ENCODE measurements around the gene TSC2.

Gene TSC2

DNA sequence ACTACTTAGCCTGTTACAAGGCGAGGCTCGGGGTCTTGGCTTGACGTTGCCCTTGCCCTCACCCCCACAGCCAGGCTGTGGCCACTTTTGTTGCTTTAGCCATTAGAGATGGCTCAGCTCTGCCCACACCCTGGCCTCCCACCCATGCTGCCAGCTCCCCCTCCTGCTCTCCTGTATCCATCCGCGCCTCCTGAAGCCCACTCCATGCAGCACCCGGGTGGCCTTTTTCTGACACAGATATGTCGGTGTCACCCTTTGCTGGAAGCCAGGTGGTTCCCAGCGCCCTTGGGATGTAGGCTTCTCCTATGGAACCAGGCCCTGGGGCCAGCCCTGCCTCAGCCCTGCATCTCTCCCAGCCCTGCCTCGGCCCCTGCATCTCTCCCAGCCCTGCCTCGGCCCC is 9.7 kb downstream of the TSC2 start:
- TF ChIP-seq, protein P1, sequence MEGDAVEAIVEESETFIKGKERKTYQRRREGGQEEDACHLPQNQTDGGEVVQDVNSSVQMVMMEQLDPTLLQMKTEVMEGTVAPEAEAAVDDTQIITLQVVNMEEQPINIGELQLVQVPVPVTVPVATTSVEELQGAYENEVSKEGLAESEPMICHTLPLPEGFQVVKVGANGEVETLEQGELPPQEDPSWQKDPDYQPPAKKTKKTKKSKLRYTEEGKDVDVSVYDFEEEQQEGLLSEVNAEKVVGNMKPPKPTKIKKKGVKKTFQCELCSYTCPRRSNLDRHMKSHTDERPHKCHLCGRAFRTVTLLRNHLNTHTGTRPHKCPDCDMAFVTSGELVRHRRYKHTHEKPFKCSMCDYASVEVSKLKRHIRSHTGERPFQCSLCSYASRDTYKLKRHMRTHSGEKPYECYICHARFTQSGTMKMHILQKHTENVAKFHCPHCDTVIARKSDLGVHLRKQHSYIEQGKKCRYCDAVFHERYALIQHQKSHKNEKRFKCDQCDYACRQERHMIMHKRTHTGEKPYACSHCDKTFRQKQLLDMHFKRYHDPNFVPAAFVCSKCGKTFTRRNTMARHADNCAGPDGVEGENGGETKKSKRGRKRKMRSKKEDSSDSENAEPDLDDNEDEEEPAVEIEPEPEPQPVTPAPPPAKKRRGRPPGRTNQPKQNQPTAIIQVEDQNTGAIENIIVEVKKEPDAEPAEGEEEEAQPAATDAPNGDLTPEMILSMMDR (IDR thresholded peaks at IDR 0.05) = no peak

DNA sequence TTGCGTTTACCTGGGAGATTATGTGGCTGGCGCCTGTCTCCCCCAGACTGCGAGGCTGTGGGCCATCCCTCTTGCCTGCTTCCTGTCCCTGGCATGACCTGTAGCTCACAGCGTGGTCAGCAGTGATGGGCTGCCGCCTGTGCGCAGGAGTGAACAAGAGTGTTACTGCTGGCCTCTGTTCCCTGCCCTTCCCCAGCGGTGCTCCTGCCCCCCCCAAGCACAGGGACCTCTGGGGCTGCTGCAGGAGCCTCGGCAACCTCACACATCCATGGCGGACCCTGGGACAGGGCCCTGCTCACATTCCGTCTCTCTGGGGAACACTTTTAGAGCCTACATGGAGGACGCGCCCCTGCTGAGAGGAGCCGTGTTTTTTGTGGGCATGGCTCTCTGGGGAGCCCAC is 10.6 kb downstream of the TSC2 start:
- TF ChIP-seq, protein P1 (IDR thresholded peaks at IDR 0.05) = no peak

DNA sequence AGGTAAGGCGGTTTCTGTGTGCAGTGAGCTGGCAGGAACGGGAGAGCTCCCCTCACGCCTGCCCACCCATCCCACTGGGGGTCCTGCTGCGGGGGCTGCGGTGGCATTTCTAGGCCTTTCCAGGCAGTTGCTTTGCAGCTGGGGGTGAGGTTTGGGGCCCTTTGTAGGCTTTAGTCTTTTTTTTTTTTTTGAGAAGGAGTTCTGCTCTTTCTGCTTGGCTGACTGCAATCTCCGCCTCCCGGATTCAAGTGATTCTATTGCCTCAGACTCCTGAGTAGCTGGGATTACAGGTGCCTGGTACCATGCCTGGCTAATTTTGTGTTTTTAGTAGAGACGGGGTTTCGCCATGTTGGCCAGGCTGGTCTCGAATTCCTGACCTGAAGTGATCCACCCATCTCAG is 11.1 kb downstream of the TSC2 start:
- TF ChIP-seq, protein P1 (IDR thresholded peaks at IDR 0.05) = no peak

DNA sequence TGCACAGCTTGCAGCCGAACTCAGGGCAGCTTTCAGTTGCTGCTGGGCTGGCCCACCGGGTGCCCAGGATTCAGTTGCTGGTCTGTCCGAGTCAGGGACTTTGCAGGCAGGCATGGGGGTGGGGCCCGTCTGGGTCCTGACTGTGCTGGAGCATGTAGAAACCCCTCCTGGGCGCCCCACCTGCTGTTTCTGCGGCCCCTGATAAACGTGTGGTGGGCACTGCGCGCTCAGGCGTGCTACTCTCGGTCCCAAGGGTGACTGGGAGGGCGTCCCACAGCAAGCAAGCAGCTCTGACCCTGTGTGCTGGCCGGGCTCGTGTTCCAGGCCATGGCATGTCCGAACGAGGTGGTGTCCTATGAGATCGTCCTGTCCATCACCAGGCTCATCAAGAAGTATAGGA is 12.6 kb downstream of the TSC2 start:
- TF ChIP-seq, protein P1 (IDR thresholded peaks at IDR 0.05) = no peak

DNA sequence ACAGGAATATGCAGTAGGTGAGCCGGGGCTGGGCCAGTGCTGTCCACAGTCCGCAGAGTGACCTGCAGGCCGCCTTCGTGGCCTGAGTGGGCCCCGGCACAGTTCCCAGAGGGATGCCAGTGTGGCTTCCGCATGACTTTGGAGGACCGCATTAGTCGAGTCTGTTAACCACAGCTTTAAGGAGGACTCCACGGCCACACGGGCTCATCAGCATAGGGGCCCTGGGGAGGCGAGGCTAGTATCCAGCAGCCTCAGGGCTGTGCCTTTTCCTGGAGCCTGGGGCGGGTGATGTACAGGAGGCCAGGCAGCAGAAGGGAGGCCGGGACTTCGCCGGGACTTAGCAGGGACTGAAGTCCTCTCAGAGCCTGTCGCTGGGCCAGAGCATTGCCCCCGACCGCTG is 13.2 kb downstream of the TSC2 start:
- TF ChIP-seq, protein P1 (IDR thresholded peaks at IDR 0.05) = no peak

DNA sequence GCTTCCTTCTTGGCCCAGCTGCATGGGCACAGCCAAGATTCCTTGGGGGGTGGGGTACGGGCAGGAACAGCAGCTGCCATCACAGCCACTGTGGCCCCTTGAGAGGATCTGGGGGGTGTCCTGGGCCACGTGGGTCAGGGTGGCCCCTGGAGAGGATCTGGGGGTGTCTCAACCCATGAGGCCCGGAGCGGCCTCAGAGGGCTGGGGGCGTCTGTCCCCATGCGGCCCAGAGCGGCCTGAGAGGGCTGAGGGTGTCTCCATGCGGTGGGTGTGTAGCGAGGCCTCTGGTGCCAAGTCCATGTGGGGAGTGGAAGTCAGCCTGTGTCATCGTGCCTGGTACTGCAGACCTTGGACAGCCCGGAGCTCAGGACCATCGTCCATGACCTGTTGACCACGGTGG is 13.7 kb downstream of the TSC2 start:
- TF ChIP-seq, protein P1 (IDR thresholded peaks at IDR 0.05) = no peak

DNA sequence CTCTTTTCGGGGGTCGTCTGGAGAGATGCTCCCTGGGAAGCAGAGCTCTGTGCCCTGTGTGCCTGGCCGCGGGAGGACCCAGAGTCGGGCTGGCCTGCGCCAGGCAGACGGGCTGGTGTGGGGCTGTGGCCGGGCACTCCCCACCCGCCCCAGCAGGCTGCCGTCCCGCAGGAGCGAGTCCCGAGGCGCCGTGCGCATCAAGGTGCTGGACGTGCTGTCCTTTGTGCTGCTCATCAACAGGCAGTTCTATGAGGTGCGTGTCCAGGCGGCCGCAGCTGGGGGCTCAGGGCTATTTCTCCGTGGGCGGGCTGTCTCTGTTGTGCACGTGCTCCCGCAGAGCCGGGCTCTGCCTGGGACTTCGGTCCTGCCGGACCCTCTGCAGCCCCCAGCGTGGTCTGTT is 15.0 kb downstream of the TSC2 start:
- TF ChIP-seq, protein P1 (IDR thresholded peaks at IDR 0.05) = no peak

DNA sequence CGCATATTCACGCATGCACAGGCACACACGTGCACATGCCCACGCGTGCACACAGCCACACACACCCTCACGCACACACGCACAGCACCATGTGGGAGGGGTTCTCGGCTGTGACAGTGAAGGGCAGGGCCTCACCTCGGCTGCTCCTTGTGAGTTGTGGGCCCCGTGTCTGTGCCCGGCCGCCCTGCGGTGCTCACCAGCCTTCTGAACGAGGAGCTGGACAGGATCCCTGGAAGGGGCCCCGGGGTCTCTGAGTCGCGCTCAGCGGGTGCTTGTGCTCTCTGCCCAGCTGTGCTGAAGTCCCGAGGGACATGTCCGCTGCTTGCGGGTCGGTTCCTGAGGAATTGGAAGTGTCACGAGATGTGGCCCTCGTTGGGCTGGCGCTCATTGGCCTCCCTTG is 16.1 kb downstream of the TSC2 start:
- TF ChIP-seq, protein P1 (IDR thresholded peaks at IDR 0.05) = no peak

All from LNCAP (cell line).